Suppressor macrophage treated with lipopolysaccharide for 4 hours (primary cell): ENCODE measurements around the gene TACO1.
A peak's percentile ranks its signal among the peaks of the same experiment; 100 is the strongest.

Source experiments
- DNase-seq: peaks from one replicate; pipeline ENCODE4 v3.0.0-alpha.2; 2020

Gene TACO1

DNA sequence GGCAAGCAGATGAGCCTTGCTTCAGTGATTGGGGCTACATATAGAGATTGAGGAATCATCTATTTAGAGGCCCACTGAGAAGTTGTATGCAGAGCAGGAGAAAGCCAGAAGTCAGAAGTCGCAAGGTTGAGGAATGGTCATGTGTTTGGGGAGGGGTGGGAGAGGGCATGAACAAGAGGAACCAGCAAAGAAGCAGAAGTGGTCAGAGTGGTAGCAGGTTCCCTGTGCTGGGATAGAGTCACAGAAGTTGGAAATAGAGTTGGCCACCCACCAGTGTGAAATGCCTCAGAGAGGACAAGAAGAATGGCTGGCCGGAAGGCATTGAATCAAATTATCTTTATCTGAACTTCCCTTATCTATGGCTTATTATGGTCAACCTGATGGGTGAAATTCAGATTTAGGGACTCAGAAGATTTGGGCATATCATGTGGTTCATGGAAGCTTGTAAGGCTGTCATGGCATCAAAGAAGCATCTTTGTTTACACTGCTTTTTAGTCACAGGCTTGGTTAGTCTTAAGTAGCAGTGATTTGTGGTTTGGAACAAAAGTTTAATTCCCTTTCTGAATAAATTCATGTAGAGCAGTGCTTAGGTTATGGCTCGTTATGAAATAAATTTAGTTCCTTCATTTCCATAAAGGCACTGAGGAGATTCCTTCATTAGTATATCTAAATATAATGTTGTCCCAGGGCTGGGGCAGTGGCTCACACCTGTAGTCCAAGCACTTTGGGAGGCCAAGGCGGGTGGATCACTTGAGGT, 41.2 kb downstream of the TACO1 start:
- peak; percentile 90 for DNase-seq

- DNase-seq = peak; percentile 39
Measured at GRCh38 chr17:63644846-63645245, 44.2 kb downstream of the TACO1 start.

DNA sequence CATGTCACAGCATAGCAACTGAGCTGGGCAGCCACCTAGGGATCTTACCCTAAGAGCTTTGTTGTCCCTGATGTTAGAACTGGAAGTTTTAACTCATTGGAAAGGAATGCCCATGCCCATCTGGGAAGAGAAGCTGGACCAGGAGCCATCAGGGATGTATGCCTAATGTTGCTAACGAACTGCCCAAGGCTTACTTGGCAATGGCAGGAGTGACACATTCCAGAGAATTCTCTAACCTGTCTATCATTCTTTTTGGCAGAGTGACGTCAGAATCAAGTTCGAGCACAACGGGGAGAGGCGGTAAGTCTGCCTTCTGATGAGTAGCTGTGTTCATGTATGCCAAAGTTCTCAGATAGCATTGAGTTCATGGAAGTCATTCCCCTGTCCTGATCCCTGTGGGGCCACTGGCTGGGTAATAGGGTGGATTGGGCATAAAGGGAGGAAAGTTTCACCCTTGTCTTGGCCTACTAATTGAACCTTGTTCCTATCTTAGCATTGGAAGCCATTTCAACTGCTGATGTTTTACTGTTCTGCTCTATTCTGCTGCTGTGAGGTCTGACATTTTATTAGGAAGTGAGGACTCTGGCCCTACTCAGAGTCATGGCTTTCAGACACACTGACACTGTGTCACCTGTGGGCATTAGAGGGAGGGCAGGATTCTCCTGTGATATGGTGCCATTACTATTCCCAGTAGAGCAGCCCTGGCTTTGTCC, 45.2 kb downstream of the TACO1 start:
- no peak for DNase-seq

- peak; percentile 86 for DNase-seq
Measured at GRCh38 chr17:63646488-63646806, 45.8 kb downstream of the TACO1 start.

DNA sequence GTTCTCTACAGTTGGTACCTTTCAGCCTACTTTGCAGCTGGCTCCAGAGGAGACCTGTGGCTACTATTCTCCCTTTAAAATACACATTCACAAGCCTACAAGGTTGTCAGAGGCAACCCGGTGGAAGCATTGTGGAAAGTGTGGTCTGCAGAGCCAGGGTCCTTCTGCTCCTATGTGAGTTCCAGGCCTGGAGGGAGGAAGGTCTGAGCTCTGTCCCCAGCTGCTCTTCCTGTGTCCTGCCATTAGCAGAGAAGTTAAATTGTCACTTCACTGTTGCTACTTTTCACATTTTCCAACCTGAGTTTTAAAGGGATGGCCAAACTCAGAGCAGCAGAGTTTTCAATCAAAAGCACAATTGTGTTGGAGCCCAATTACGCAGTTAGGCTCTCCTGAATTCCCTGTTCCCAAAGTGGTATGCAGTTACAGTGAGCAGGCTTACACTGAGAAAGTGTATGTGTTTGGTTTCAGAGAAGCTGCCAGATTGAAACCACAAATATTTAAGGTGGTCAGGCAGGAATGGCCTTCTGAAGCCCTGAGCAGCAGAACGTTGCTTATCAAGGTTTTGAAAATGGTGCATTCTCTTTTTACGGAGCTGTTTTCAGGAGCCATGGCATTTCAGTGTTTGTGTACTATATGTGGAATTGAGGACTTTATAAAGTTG, 46.5 kb downstream of the TACO1 start:
- no peak for DNase-seq

GRCh38 chr17:63647936-63648335, 47.2 kb downstream of the TACO1 start:
- DNase-seq = no peak

GRCh38 chr17:63649813-63650212, 49.1 kb downstream of the TACO1 start:
- peak; percentile 54 for DNase-seq

GRCh38 chr17:63652106-63652505, 51.4 kb downstream of the TACO1 start:
- no peak for DNase-seq

- DNase-seq = no peak
Measured at GRCh38 chr17:63653050-63653449, 52.4 kb downstream of the TACO1 start.

DNA sequence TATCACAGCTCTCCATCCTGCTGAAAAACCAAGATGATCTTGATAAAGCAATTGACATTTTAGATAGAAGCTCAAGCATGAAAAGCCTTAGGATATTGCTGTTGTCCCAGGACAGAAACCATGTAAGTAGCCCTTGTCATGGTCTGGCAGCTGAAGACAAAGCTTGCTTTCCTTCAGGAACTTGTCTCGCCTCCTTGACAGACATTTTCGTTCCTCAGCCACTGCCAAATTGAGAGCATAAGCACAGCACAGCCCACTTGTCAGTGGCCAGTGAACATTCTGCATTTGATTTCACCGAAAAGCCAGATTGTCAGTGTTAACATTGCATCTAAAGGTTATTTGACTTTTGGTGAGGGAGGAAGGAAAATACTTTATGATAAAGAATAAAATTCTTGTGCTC, 57.1 kb downstream of the TACO1 start:
- DNase-seq = no peak
